SK-N-SH treated with all-trans-retinoic acid at 6 μM for 48 hours (cell line): ENCODE data around the gene S100A8.
A peak's percentile ranks its signal among the peaks of the same experiment; 100 is the strongest.

Experiments
- ATAC-seq: fragments of 200-7000 bp; cut with Tn5 transposase; 3 replicates; pipeline ENCODE4 v1.9.1; 2020; ENCODE audit warnings: mild to moderate bottlenecking, moderate library complexity
- ARNTL ChIP-seq: fragments of 450-650 bp; formaldehyde crosslinking; IDR thresholded peaks from 2 replicates; pipeline ENCODE4 v1.5.0; 2020; ENCODE audit warnings: low read depth, mild to moderate bottlenecking, moderate library complexity, borderline replicate concordance
- BACH2 ChIP-seq: fragments of 250-450 bp; sonication (Bioruptor Pico); IDR thresholded peaks from 2 replicates; pipeline ENCODE4 v1.9.0; 2021; ENCODE audit warnings: mild to moderate bottlenecking, borderline replicate concordance
- CREB5 ChIP-seq: fragments of 250-450 bp; sonication (Bioruptor Pico); IDR thresholded peaks from 2 replicates; pipeline ENCODE4 v1.5.1; 2020; ENCODE audit warnings: low read depth, mild to moderate bottlenecking, moderate library complexity
- CSDC2 ChIP-seq: fragments of 250-450 bp; sonication (Bioruptor Pico); IDR thresholded peaks from 2 replicates; pipeline ENCODE4 v1.5.0; 2020; ENCODE audit warnings: mild to moderate bottlenecking, moderate library complexity
- ESRRG ChIP-seq: fragments of 250-450 bp; sonication (Bioruptor Pico); IDR thresholded peaks from 2 replicates; pipeline ENCODE4 v1.6.1; 2021; ENCODE audit warnings: mild to moderate bottlenecking
- GLIS3 ChIP-seq: fragments of 250-450 bp; sonication (Bioruptor Pico); IDR thresholded peaks from 2 replicates; pipeline ENCODE4 v1.5.0; 2020; ENCODE audit warnings: mild to moderate bottlenecking, moderate library complexity
- OSR1 ChIP-seq: fragments of 250-450 bp; sonication (Bioruptor Pico); IDR thresholded peaks from 2 replicates; pipeline ENCODE4 v1.8.0; 2022; ENCODE audit warnings: moderate library complexity, mild to moderate bottlenecking, inconsistent platforms
- PATZ1 ChIP-seq: fragments of 250-450 bp; sonication (Bioruptor Pico); IDR thresholded peaks from 2 replicates; pipeline ENCODE4 v1.8.0; 2020; ENCODE audit warnings: mild to moderate bottlenecking, moderate library complexity, borderline replicate concordance
- POU6F1 ChIP-seq: fragments of 250-450 bp; sonication (Bioruptor Pico); IDR thresholded peaks from 2 replicates; pipeline ENCODE4 v1.8.0; 2021; ENCODE audit warnings: low read depth, mild to moderate bottlenecking, moderate library complexity, borderline replicate concordance
- SNAI2 ChIP-seq: fragments of 250-450 bp; sonication (Bioruptor Pico); IDR thresholded peaks from 2 replicates; pipeline ENCODE4 v1.5.0; 2020; ENCODE audit warnings: mild to moderate bottlenecking, moderate library complexity
- TOX ChIP-seq: fragments of 250-450 bp; sonication (Bioruptor Pico); IDR thresholded peaks from 2 replicates; pipeline ENCODE4 v1.8.0; 2021; ENCODE audit warnings: mild to moderate bottlenecking, moderate library complexity, borderline replicate concordance
- TSHZ2 ChIP-seq: fragments of 250-450 bp; sonication (Bioruptor Pico); IDR thresholded peaks from 2 replicates; pipeline ENCODE4 v1.5.0; 2020; ENCODE audit warnings: mild to moderate bottlenecking, moderate library complexity
- ZC3H10 ChIP-seq: fragments of 250-450 bp; sonication (Bioruptor Pico); IDR thresholded peaks from 2 replicates; pipeline ENCODE4 v1.5.1; 2021; ENCODE audit warnings: mild to moderate bottlenecking, moderate library complexity
- ZFP3 ChIP-seq: fragments of 250-450 bp; sonication (Bioruptor Pico); IDR thresholded peaks from 2 replicates; pipeline ENCODE4 v1.5.0; 2020; ENCODE audit warnings: mild to moderate bottlenecking, moderate library complexity
- ZFP30 ChIP-seq: fragments of 450-650 bp; formaldehyde crosslinking; IDR thresholded peaks from 2 replicates; pipeline ENCODE4 v1.5.0; 2022; ENCODE audit warnings: mild to moderate bottlenecking, moderate library complexity
- ZNF565 ChIP-seq: fragments of 450-650 bp; formaldehyde crosslinking; conservative IDR thresholded peaks from 2 replicates; pipeline ENCODE4 v1.5.0; 2020; ENCODE audit warnings: low read depth, mild to moderate bottlenecking, moderate library complexity
- ZNF70 ChIP-seq: fragments of 450-650 bp; formaldehyde crosslinking; IDR thresholded peaks from 2 replicates; pipeline ENCODE4 v1.5.0; 2020; ENCODE audit warnings: mild to moderate bottlenecking, moderate library complexity
- ZNF8 ChIP-seq: fragments of 450-650 bp; formaldehyde crosslinking; IDR thresholded peaks from 2 replicates; pipeline ENCODE4 v1.5.0; 2020; ENCODE audit warnings: mild to moderate bottlenecking, moderate library complexity
- TF ChIP-seq, protein P1 (sequence below): fragments of 250-450 bp; sonication (Bioruptor Pico); IDR thresholded peaks from 2 replicates; pipeline ENCODE4 v1.5.1; 2021; ENCODE audit warnings: mild to moderate bottlenecking, moderate library complexity

The S100A8 gene

GRCh38 chr1:153393926-153394325 lies 3.1 kb upstream of the S100A8 start:
- peak; percentile 25; the same call in 1 of the 3 replicates for ATAC-seq
- TF ChIP-seq ARNTL (CRISPR knock-in tag) (no peak), CREB5 (no peak), GLIS3 (CRISPR knock-in tag) (no peak)
- TF ChIP-seq, all 23 proteins: peak for 0

DNA sequence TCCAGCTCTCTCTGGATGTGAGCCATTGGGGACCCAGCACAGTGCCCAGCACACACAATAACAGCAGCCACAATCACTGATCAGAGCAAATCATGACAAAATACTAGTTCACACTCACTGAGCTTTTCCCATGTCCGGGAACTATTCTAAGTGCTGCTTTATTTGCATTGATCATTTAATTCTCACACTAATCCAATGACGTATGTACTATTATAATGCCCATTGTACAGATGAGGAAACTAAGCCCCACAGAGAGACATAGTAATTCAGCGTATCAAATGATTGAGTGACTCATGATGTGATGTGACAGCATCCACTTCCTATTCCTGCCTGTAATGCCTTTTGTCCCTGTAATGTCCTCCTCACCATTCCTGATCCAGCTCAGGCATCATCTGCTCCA lies 1.9 kb upstream of the S100A8 start:
- ATAC-seq = no peak
- TF ChIP-seq ZFP3 (CRISPR knock-in tag) = no peak
- no peak for TF ChIP-seq SNAI2 (CRISPR knock-in tag)
- TF ChIP-seq TOX (CRISPR knock-in tag) = no peak
- TF ChIP-seq GLIS3 (CRISPR knock-in tag) = no peak
- no peak for TF ChIP-seq ZNF8 (CRISPR knock-in tag)
- no peak for TF ChIP-seq ESRRG (CRISPR knock-in tag)
- TF ChIP-seq POU6F1 = no peak
- TF ChIP-seq PATZ1 (CRISPR knock-in tag) = no peak
- TF ChIP-seq TSHZ2 (CRISPR knock-in tag) = no peak
- TF ChIP-seq, protein P1, sequence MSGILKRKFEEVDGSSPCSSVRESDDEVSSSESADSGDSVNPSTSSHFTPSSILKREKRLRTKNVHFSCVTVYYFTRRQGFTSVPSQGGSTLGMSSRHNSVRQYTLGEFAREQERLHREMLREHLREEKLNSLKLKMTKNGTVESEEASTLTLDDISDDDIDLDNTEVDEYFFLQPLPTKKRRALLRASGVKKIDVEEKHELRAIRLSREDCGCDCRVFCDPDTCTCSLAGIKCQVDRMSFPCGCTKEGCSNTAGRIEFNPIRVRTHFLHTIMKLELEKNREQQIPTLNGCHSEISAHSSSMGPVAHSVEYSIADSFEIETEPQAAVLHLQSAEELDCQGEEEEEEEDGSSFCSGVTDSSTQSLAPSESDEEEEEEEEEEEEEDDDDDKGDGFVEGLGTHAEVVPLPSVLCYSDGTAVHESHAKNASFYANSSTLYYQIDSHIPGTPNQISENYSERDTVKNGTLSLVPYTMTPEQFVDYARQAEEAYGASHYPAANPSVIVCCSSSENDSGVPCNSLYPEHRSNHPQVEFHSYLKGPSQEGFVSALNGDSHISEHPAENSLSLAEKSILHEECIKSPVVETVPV (CRISPR knock-in tag) = no peak
- no peak for TF ChIP-seq ZNF565 (CRISPR knock-in tag)
- no peak for TF ChIP-seq OSR1 (CRISPR knock-in tag)
- no peak for TF ChIP-seq ZNF70 (CRISPR knock-in tag)
- no peak for TF ChIP-seq ZFP30 (CRISPR knock-in tag)
- no peak for TF ChIP-seq BACH2 (CRISPR knock-in tag)
- no peak for TF ChIP-seq CREB5
- TF ChIP-seq, all 23 proteins: peak for 0

- ATAC-seq = no peak
- no peak for TF ChIP-seq TSHZ2 (CRISPR knock-in tag)
- no peak for TF ChIP-seq CSDC2 (CRISPR knock-in tag)
- no peak for TF ChIP-seq POU6F1
- TF ChIP-seq, protein P1 (CRISPR knock-in tag) = no peak
- TF ChIP-seq SNAI2 (CRISPR knock-in tag) = no peak
- no peak for TF ChIP-seq ZNF70 (CRISPR knock-in tag)
- no peak for TF ChIP-seq ZC3H10
- TF ChIP-seq TOX (CRISPR knock-in tag) = no peak
- no peak for TF ChIP-seq ZFP3 (CRISPR knock-in tag)
Measured at GRCh38 chr1:153392258-153392657, 1.4 kb upstream of the S100A8 start.
